ENCODE measurements around the gene CD24.
"Not testable (repeated sequence)": the region's sequence is repeated elsewhere in the genome, so short reads cannot be mapped to it uniquely, and the experiment has no call there.

Gene CD24

GRCh38 chr6:106976270-106976669, 1.7 kb upstream of the CD24 start:
- FAIRE-seq (no peak), DNase-seq (ENCODE audit: insufficient read length, low spot score) (no peak)
- TF ChIP-seq POLR2A (IDR thresholded peaks at IDR 0.05; ENCODE audit: low read depth, low read length): no peak

DNA sequence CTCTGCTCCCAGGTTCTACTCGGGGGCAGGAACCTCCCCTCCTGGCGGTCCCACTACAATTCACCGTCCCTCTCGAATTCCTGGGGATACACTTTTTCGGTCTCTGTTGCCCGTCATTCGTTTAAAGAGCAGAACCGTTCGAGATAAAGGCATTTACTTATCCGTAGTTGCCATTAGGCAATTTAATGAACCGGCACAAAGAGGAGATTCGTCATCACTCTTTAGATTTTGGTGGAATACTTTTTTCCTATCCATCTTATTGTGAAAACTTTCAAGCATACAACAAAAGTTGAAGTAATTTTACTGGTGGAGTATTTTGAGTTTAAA, 1.2 kb upstream of the CD24 start:
- no peak for TF ChIP-seq POLR2A (IDR thresholded peaks at IDR 0.05; ENCODE audit: low read depth, low read length)
- DNase-seq (ENCODE audit: insufficient read length, low spot score) (no peak), FAIRE-seq (no peak)

DNA sequence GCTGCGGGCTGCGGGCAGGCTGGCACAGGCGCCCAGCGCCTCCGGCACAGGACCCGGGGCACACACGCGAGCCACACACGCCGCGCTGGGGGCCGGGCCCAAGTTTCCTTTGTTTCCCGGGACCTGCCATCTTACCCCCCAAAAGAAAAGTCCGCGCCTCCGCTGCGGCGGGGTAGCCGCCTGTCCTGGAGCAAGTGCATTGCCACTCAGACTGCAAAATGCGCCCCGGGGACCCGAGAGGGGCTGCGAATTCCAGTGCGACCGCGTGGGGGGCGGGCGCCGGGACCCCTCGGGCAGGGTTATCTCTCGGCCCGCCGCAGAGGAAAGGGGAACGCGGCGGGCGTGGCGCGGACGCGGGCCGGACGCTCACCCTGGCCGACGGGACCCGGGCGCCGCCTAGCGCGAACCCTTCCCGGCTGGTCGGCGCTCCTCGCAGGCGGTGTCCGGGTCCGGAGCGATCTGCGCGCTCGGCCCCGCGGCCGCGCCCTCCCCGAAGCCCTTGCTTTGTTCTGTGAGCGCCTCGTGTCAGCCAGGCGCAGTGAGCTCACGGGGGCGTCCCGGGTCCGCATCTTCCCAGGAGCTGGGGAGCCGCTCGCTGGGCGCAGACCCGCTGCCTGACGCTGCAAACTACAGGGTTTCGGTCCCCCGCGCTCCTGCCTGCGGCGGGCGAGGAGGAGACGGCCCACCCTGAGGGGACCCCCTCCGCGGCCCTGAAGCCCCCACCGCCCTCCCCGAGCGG, 639 bp upstream of the CD24 start:
- no peak for TF ChIP-seq POLR2A (IDR thresholded peaks at IDR 0.05; ENCODE audit: low read depth, low read length)
- DNase-seq (ENCODE audit: insufficient read length, low spot score): no peak
- FAIRE-seq: no peak

DNA sequence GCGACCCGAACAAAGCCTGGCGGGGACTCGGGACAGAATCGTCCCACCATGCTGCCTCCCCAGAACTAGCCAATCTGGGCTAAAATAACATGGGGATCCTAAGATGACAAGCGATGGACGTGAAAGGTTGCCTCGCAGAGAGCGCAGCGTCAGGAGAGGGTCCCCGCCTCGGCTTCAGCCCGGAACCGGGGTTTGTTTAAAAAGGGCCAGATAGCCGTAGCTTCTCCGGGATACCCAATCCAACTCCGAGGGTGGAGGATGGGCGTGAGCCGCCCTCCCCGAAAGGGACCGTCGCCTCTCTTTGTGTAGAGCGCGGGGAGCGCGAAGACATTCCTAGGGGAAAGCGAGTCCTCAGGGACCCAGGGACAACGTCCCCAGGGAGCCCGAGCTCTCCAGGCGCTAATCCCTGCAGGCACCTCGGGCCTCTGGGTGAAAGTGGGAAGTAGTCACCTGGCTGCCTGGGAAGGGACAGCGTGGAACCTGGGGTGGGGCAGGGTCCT, 643 bp downstream of the CD24 start:
- DNase-seq (ENCODE audit: insufficient read length, low spot score) (no peak), FAIRE-seq (no peak)
- no peak for TF ChIP-seq POLR2A (IDR thresholded peaks at IDR 0.05; ENCODE audit: low read depth, low read length)

GRCh38 chr6:106973018-106973835, 1.3 kb downstream of the CD24 start:
- DNase-seq (ENCODE audit: insufficient read length, low spot score) (no peak), FAIRE-seq (no peak)
- no peak for TF ChIP-seq POLR2A (IDR thresholded peaks at IDR 0.05; ENCODE audit: low read depth, low read length)

- DNase-seq (ENCODE audit: insufficient read length, low spot score) (no peak), FAIRE-seq (no peak)
- no peak for TF ChIP-seq POLR2A (IDR thresholded peaks at IDR 0.05; ENCODE audit: low read depth, low read length)
Observed at GRCh38 chr6:106972500-106972899, 2.0 kb downstream of the CD24 start.

DNA sequence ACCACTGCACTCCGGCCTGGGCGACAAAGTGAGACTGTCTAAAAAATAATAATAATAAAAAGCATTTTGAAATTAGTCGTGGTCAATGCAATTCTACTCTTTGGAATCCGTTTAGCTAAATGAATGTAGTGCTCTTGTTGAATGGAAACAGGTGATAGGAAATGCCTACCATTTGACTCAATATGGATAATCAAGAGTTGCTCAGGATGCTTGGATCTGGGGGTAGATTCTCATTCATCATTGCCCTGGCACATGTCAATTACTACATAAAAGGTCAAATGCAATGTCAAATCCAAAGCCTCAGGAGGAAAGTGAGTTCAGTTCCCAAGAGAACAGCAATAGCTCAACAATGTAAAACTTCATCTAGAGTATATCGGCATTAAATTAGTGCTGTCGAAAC, 3.8 kb downstream of the CD24 start:
- DNase-seq (ENCODE audit: insufficient read length, low spot score); FAIRE-seq: not testable (repeated sequence)

GRCh38 chr6:106967936-106968555, 6.5 kb downstream of the CD24 start:
- no peak for FAIRE-seq
- no peak for TF ChIP-seq POLR2A (IDR thresholded peaks at IDR 0.05; ENCODE audit: low read depth, low read length)
- no peak for DNase-seq (ENCODE audit: insufficient read length, low spot score)

DNA sequence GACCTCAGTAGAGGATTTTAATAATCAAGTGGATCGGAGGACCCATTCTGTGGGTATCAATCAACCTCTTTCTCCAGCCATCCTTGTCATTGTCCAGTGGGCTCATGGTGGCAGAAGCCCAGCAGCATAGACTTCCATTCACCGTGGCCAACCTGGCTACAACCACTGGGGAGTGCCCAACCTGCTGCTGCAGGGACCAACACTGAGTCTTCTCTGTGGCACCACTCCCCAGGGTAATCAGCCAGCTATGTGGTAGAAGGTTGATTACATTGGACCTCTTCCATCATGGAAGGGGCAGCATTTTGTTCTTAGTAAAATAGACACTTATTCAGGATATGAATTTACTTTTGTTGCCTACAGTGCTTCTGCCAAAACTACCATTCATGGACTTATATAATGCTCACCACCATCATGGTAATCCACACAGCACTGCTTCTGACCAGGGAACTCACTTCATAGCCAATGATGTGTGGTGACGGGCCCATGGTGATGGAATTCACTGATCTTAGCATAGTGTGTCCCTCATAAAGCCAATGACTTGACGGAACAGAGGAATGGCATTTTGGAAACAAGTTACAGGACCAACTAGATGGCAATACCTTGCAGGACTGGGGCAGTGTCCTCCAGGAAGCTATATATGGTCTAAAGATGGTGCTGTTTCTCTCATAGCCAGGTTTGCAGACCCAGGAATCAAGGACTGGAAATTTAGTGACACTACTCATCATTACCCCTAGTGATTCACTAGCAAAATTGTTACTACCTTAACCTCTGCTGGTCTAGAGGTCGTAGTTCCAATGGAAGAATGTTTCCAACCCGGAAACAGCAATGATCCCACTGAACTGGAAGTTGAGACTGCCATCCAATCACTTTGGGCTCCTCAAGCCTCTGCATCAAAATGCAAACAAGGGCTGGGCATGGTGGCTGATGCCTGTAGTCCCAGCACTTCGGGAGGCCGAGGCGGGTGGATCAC, 7.6 kb downstream of the CD24 start:
- DNase-seq (ENCODE audit: insufficient read length, low spot score) (no peak), FAIRE-seq (no peak)
- TF ChIP-seq POLR2A (IDR thresholded peaks at IDR 0.05; ENCODE audit: low read depth, low read length): no peak

DNA sequence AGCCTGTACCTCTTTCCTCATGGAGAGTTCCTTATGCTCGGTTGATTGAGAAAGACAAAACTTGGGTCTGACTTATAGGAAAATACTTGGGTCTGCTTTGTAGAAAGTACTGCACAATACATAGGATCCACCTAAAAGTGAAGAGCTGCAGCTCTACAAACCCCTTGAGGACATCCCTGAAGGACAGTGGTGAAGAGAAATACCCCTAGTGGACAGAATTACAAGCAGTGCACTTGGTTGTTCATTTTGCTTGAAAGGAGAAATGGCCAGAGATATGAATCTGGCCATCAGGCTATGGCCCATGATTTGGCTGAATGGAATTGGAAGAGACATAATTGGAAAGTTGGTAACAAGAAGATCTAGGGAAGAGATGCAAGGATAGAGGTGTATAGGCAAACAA, 8.3 kb downstream of the CD24 start:
- TF ChIP-seq POLR2A (IDR thresholded peaks at IDR 0.05; ENCODE audit: low read depth, low read length): no peak
- DNase-seq (ENCODE audit: insufficient read length, low spot score) (no peak), FAIRE-seq (no peak)

GRCh38 chr6:106964954-106965353, 9.6 kb downstream of the CD24 start:
- TF ChIP-seq POLR2A (IDR thresholded peaks at IDR 0.05; ENCODE audit: low read depth, low read length): no peak
- no peak for DNase-seq (ENCODE audit: insufficient read length, low spot score)
- FAIRE-seq: no peak

GRCh38 chr6:106964099-106964498, 10.4 kb downstream of the CD24 start:
- DNase-seq (ENCODE audit: insufficient read length, low spot score) (no peak), FAIRE-seq (no peak)
- no peak for TF ChIP-seq POLR2A (IDR thresholded peaks at IDR 0.05; ENCODE audit: low read depth, low read length)

- no peak for DNase-seq (ENCODE audit: insufficient read length, low spot score)
- FAIRE-seq: no peak
- TF ChIP-seq POLR2A (IDR thresholded peaks at IDR 0.05; ENCODE audit: low read depth, low read length): no peak
Observed at GRCh38 chr6:106963544-106963943, 11.0 kb downstream of the CD24 start.
